ENCODE measurements around the gene DALRD3.
"Not testable (repeated sequence)": the region's sequence is repeated elsewhere in the genome, so short reads cannot be mapped to it uniquely, and the experiment has no call there.

Gene DALRD3

DNA sequence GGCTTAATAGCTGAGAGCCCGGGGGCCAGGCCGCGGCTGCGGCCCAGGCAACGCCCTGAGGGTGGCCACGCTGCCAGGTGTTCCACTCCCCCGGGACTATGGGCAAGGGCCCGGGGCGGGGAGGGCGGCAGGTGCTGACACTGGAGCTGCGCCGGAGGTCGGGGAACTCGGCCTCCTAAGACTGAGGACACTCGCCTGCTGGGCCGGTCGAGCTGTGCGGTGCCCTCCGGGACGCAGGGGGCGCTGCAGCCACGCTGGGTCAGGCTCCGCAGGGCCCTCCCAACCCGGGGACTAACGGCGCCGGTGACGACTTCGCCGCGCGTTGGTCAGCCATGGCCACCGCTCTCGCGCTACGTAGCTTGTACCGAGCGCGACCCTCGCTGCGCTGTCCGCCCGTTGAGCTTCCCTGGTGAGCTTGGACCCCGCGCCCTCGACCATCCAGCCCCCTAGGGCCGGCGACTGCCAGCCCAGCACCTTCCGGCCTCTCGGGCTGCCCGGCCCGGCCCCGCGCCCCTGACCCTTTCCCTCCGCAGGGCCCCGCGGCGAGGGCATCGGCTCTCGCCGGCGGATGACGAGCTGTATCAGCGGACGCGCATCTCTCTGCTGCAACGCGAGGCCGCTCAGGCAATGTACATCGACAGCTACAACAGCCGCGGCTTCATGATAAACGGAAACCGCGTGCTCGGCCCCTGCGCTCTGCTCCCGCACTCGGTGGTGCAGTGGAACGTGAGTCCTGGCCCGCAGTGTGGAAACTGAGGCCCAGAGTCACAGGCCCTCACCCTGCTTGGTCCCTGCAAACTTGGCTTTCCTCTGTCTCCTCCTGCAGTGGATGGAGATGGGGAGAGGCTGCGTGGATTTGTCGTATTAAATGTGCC lies 3.7 kb upstream of the DALRD3 start, which contains the start of gene NDUFAF3:
TSS of gene NDUFAF3 (plus strand) at position 309 of the 875 bp plus-strand sequence. CDS start at position 333, 24 bp downstream.
- DNase-seq: peak; percentile 94

DNA sequence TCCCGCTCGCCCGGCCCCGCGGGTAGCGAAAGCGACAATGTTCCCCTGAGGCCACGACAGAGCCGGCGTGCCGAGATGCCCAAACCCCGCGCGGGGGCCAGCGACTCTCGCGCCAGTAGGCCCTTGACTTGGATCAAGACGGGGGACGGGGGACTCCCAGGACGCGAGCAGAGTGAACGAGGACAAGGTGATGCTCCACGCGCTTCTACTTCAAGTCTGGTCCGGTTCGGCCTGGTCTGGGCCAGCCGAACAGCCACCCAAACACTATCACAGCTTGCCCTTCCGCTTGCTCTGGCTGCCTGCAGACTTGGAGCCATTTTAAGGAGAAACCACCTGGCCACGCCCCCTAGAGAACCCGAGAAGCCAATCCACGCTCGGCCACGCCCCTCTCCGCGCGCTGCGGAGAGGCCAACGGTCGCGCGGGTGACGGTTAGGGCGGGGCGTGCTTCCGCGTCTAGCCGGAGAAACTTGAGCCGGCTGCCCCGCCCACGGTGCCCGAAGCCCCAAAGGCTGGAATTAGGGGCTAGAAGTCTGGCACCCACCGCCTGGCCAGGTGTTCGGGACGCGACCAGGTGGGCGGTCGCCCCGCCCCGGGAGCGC lies 2.9 kb upstream of the DALRD3 start:
- DNase-seq: peak; percentile 99

DNA sequence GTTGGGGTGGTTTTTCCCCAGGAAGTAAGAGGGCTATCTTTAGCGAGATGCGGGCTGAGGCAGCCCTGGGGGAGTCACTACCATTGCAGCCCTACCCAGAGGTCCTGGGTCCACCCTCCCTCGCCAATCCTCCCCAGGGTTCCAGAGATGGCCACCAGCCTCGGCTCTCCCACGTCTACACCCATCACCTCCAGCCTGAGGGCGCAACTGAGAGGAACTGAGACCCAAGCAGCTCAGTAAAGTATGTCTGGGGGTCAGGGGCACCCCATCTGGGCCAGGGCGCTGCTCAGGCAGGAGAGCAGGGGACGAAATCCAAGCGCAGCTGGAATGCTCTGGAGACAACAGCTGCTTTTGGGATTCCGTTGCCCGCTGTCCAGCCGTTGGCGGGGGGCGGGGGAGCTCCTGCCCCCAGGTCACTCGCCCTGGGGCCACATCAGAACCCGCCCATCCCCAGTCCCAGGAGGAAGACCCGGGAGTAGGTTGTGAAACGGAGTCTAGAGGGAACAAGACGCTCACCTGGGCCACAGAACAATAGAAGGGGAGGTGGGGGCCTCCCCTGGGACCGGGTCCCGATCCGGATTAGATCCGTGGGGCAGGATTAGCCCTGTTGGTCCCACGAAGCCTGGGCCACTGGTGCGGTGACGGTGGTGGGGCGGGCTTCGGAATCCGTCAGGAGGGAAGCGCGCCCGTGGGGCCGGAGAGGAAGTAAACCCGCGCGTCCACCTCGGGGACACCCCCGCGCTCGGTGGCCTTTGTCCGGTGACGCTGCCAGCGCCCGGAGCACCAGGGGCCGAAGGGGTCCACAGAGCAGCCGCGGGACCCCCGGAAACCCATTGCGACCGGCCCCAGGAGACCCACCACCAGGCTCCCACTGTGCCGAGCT lies 2.2 kb upstream of the DALRD3 start:
- peak; percentile 38 for DNase-seq

DNA sequence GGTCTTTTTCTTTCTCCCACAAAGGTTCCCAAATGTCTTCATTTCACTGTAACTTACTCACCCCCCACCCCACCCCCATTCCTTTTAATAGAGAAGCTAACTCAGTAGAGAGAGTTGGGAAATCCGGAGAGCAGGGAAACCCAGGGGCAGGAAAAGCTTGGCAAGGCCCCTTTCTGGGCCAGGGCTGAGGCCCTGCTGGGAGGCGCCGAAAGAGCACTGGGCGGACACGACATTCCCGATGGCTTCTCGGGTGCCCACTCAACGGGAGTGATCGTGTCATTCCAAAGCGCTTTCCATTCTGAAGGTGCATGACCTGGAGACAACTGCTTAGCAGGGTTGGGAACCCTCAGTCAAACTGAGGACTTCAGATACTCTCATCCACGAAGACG lies 1.6 kb upstream of the DALRD3 start:
- DNase-seq: no peak

DNA sequence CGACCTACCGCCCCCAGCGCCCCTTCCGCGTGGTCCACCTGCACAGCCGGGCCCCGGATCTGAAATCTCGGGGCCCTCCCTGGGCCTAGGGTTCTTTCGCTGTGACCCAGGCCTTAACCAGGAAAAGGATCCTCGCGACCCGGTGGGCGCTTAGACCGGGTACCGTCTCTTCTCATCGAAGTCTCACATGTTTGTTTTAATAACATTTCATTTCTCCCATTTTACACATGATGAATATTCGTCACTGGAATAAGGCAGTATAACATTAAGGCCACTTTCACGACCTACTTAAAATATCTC lies 277 bp upstream of the DALRD3 start:
- no peak for DNase-seq

DNA sequence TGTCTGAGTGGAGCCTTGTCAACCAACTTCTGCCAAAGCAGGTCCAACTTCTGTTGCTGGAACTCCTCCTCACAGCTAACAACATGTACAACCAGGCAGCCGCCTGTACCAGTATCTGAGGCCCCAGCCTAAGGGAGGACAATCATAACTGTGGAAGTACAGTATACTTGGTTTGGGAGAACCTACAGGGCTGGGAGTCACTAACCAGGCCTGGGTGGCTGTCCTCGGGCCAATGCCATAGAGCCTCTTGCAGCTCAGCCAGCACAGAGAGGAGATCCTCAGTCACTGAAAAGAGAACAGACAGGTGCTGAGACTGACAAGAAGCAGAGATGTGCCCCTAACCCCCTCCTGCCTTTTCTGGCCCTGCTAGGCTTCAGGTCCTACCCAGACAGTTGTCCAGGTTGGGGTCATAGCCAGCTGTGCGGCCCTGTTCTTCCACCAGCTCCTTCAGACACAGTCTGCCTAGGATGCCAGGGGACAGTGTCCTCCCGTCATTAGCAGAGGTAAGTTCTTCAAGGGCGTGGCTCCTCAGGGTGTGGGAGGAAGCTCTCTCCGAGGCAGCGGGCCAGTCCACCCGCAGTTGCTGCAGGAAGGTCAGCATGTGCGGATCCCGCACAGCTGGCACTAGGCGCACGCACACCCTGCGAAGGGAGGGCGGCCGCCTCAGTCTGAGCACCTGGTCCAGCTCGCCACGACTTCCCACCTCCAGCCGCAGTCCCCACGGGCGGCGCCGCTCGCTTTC lies 980 bp downstream of the DALRD3 start:
- DNase-seq: no peak

DNA sequence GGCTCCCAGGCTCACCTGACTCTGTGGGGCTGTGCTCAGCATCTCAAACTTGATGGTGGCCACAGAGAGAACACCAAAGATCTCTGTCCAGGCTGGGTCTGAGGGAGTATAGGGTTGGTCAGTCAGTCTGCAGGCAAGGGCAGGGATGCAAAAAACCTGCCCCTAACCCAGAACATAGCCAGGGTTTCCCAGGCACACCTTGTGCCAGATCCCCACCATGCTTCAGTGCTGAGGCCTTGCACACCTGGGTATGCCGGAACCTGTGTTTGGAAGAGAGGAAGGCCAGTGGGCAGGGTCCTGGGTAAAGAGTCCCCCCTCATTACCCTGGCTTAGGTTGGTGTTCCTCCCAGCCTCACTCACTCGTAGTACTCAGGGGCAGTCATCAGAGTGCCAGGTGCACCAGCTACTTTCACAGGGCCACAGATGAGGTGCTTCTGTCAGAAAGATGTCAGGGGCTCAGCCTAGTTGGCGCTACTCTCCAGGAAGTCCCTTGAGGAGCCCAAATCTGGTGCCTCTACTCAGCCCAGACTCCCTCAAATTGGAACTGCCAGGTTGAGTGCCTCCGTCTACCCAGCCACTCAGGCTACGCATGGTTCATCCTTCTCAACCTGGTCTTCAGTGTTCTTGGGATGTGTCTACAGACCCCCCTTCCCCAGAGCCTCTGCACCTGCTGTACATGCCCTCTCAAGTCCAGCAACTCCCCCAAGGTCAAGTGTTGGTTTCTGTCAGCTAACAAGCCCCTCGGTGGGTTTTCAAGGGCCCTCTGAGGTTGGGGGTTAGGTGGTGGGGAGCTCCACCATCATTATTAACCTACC lies 1.8 kb downstream of the DALRD3 start:
- DNase-seq: no peak

DNA sequence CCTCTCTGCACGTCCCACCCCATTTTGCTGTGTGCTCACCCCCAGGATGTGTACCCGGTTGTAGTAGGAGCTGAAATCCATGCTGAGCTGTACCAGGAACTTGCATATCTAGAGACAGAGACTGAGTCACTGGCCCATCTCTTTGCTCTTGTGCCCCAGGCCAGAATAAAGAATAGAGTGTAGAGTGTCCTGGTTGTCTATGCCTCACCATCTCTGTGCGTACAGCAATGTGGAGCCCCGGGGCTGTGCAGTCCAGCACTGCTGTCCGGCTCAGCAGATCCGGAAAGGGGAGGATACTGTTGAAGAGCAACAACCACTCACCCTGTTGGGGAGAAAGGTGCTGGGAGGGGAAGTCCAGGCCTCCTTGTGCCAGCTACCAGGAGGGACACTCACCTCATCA lies 2.6 kb downstream of the DALRD3 start:
- no peak for DNase-seq

DNA sequence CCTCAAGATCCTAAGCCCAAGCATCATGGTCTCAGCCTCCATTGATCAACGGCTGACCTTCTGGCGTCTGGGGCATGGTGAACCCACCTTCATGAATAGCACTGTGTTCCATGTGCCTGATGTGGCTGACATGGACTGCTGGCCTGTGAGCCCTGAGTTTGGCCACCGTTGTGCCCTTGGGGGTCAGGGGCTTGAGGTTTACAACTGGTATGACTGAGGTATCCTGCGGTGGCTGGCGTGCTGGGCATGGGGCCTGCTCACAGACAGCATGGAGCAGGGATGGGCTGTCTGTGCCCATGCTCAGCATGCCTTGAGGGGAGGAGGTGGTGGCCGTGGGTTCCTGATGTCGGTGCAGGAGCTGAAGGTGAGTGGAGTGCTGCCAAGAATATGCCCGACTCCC lies 3.3 kb downstream of the DALRD3 start:
- no peak for DNase-seq

DNA sequence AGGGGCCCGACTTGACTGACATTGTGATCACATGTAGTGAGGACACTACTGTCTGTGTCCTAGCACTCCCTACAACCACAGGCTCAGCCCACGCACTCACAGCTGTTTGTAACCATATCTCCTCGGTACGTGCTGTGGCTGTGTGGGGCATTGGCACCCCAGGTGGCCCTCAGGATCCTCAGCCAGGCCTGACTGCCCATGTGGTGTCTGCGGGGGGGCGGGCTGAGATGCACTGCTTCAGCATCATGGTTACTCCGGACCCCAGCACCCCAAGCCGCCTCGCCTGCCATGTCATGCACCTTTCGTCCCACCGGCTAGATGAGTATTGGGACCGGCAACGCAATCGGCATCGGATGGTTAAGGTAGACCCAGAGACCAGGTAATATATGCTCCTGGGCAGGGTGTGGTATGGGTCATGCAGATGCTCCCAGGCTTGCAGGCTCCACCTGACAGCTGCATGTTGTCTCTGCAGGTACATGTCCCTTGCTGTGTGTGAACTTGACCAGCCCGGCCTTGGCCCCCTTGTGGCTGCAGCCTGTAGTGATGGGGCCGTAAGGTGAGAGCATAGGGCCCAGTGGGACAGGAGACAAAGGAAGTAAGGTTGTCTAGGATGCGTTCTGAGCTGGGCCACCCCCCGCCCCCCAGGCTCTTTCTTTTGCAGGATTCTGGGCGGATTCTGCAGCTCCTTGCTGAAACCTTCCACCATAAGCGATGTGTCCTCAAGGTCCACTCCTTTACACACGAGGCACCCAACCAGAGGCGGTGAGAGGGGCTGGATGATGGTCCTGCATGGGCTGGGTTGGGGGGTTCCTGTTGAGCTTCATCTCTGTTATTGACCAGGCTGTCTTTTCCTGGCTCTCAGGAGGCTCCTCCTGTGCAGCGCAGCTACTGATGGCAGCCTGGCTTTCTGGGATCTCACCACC lies 4.4 kb downstream of the DALRD3 start:
- DNase-seq: peak; percentile 67

DNA sequence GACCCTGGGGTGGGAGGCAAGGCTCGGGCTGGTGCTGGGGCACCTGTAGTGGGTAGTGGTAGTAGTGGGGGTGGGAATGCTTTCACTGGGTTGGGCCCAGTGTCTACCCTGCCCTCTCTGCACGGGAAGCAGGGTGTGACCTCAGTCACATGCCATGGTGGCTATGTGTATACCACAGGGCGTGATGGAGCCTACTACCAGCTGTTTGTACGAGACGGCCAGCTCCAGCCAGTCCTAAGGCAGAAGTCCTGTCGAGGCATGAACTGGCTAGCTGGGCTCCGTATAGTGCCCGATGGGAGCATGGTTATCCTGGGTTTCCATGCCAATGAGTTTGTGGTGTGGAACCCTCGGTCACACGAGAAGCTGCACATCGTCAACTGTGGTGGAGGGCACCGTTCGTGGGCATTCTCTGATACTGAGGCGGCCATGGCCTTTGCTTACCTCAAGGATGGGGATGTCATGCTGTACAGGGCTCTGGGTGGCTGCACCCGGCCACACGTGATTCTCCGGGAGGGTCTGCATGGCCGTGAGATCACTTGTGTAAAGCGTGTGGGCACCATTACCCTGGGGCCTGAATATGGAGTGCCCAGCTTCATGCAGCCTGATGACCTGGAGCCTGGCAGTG lies 5.2 kb downstream of the DALRD3 start:
- no peak for DNase-seq

DNA sequence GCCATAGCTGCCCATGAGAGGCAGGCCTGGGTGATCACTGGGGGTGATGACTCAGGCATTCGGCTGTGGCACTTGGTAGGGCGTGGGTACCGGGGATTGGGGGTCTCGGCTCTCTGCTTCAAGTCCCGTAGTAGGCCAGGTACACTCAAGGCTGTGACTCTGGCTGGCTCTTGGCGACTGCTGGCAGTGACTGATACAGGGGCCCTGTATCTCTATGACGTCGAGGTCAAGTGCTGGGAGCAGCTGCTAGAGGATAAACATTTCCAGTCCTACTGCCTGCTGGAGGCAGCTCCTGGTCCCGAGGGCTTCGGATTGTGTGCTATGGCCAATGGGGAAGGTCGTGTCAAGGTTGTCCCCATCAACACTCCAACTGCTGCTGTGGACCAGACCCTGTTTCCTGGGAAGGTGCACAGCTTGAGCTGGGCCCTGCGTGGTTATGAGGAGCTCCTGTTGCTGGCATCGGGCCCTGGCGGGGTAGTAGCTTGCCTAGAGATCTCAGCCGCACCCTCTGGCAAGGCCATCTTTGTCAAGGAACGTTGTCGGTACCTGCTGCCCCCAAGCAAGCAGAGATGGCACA lies 5.9 kb downstream of the DALRD3 start:
- no peak for DNase-seq

DNA sequence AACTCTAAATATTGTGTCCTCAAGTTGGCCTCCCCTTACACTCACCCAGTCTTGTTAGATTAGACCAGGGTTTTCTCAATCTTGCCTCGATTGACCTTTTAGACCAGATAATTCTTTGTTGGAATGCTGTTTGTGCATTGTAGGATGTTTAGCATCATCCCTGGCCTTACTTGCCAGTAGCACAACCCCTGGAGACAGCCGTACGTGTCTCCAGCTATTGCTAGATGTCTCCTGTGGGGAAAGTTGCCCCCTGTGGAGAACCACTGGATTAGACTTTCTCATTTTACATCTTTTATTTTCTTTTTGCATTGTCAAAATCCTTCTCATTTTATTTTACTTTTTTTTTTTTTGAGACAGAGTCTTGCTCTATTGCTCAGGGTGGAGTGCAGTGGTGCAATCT lies 9.0 kb downstream of the DALRD3 start:
- no peak for DNase-seq

DNA sequence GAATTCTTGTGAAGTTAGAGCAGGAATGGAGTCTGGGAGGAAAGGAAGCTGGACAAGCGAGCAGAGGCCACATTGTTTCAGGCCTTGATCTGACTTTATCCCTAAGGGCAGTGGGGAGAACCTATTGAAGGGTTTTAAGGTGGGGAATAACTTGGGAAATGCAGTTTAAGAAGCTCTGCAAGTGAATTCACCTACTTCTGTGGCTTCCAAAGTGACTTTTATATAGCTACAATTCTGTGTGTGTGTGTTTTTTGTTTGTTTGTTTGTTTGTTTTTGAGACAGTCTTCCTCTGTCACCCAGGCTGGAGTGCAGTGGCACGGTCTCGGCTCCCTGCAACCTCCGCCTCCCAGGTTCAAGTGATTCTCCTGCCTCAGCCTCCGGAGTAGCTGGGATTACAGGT lies 9.8 kb downstream of the DALRD3 start:
- DNase-seq: not testable (repeated sequence)

DNA sequence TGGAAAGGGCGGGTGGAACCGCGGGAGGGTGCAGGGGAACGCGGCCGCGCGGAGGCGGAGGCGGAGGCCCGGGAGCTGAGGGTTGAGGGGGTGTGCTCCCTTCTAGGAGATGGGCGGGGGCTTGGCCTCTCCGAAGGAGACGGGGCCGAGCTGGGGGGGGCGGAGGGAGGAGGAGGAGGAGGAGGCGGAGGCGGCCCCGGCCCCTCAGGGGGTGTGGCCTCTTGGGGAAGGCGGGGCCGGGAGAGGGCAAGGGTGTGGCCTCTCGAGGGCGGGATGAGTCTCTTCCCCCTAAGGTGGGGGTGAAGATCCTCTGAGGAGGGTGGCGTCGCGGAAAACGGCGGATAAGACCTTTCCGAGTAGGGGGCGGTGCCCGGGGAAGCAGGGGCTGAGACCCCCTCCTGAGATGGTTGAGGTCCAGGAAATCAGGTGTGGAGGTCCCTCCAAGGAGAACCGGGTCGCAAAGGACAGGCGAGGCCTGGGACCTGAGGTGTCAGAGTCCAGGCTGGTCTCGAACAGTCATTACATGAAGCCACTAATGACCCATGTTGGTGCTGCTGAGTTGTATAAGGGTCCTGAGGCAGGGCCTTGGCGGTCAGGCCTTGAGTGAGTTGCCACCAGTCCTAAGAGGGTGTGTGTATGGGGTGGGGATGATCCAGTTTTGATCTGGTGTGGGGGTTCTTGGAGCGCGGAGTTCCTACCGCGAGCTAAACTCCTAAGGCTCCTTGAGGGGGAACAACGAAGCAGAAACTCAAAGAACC lies 10.4 kb downstream of the DALRD3 start:
- peak; percentile 92 for DNase-seq

DNA sequence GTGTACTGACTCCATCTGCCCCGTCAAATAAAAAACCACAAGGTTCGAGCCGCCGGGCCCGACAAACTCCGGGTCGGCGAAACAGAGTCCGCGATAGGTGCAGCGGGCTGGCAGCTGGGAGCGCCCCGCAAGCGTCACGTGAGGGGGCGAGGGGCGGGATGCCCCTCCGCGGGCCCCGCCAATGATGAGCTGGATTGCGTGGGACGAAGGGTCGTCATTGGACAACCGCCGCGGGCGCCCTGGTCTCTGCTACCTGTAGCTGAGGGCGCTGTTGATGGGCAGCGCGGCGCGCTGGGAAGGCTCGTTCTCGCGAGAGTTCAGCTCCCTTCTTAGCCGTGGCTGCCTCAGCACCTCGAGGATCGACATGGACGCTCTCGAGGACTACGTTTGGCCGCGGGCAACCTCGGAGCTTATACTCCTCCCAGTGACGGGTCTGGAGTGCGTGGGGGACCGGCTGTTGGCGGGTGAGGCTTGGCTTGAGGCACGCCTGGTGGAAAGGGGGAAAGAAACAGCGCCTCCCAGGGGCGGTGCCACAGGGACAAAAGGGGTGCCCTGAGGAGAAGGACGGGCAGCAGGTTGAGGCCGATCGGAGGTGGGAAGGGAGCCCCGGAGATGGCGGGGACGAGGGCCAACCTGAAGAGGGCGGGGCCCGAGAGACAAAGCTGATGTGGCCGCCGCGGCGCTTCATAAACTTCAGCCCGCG lies 11.2 kb downstream of the DALRD3 start, which contains the start of gene WDR6:
TSS of gene WDR6 (plus strand) at position 324 of the 703 bp plus-strand sequence. CDS start at position 365, 41 bp downstream.
- DNase-seq: peak; percentile 98

DNA sequence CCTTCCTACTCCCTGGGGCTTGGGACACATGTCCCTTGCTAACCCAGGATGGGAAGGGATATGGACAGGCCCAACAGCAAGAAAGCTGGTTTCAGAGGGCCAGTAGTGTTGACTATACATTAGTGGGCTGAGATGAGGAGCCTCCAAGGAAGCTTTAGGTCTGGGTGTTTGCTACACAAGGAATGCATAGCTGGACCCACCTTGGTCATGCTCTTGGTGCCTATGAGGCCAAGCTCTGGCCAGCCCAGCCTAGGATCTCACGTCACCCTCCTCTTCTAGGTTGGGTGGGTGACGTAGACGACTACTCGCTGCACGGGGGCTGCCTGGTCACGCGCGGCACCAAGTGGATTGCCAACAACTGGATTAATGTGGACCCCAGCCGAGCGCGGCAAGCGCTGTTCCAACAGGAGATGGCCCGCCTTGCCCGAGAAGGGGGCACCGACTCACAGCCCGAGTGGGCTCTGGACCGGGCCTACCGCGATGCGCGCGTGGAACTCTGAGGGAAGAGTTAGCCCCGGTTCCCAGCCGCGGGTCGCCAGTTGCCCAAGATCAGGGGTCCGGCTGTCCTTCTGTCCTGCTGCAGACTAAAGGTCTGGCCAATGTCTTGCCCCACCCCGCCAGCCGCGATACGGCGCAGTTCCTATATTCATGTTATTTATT lies 11.8 kb downstream of the DALRD3 start:
- DNase-seq: no peak

DNA sequence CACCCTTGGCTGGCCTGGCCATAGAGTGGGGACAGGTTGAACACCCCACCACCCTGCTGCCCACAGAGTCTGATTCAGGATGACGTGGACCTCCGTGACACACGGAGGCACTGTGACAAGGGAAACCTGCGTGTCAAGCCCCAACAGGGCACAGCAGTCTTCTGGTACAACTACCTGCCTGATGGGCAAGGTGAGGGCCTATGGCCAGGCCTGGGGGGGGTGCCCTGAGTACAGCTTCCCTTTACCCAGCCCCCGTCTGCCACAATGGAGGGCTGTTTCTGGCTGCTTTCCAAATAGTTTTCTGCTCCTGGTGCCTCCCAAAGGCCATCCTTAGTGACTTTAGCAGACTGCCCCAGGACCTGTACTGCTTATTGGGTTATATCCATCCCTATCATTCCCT lies 12.4 kb downstream of the DALRD3 start:
- DNase-seq: no peak

Data from CD4-positive, alpha-beta T cell treated with Interleukin-21 for 1 hour (primary cell).